ENCODE measurements around the gene TMEM132D. TPM values are rescaled to one million over a fixed set of nuclear protein-coding genes. Genes with fewer than 3 reads are reported as not detected.

TMEM132D gene
- total RNA-seq, result not detected

DNA sequence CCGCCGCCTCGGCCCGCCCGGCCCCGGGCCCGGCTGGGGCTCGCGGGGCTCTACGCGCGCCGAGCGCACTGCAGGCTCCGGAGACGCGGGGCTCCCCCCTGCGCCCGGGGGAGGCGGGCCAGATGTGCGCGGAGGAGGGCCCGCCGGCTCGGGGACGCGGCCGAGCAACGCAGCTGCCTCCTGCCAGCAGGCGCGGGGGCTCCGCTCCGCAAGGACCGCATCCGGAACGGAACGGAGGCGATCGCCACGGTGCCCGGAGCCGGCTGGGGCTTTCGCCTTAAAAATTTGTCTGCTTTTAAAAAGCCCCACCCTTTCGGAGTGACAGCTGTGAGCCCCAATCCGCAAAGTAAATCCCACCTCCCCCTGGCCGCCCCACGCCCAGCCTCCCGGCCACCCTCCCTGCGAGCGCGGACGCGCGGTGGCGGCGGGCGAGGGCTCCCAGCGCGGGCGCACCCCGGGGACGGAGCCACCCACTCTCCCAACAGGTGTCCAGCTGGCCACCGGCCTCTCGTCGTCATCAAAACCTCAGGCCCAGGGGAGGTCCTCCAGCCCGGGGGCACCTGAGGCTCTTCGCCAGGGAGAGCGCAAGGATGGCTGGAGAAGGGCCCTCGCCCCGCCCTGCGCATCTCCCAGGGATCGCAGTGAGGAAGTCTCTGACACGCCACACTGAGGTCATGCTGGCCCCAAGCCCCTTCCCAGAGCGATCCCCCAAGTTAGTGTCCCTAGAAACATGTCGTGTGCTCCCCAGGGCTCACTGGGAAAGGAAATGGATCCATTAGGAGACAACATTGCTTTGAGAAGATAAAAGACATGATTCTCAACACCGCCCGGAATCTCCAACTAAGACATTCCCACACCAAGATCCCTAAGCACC lies at the start of gene TMEM132D:
Gene TMEM132D, minus strand, starts transcription at position 70 of the 874 bp plus-strand sequence.

Data from activated naive CD4-positive, alpha-beta T cell treated with anti-CD3 and anti-CD28 coated beads, Interleukin-2, amount 10 ng/mL, durations not matched to agents 5 hours and 36 hours (primary cell).